ENCODE data around the gene PTPRG. TPM values are rescaled to one million over a fixed set of nuclear protein-coding genes. Genes with fewer than 3 reads are reported as not detected.

PTPRG gene
- polyA plus RNA-seq, 1 donor (not counting 4 experiments of a cell fraction or from before 2014, with no cell fraction given), result 12.1 TPM

- DNase-seq (ENCODE audit: low read depth, low spot score) (no peak), FAIRE-seq (peak; percentile 46)
- Histone ChIP-seq H4K20me1 (ENCODE audit: control insufficient read depth, extremely low read depth, insufficient read depth, low read length) (no peaks in the 10 kb centered on the region), H2AFZ (ENCODE audit: control insufficient read depth, low read length) (no peak overlapping the region), H3K36me3 (ENCODE audit: control insufficient read depth in 2 of 2, extremely low read depth in 1 of 2, insufficient read depth in 2 of 2, low read length in 2 of 2) (no peaks in the 10 kb centered on the region), H3K9me1 (ENCODE audit: control insufficient read depth, extremely low read depth, insufficient read depth, low read length) (no peaks in the 10 kb centered on the region), H3K27me3 (ENCODE audit: control insufficient read depth, extremely low read depth, insufficient read depth, low read length) (no peaks in the 10 kb centered on the region), H3K9ac (ENCODE audit: control insufficient read depth, extremely low read depth, insufficient read depth, low read length) (no peak overlapping the region), H3K27ac (ENCODE audit: control insufficient read depth, insufficient read depth, low read length) (no peak overlapping the region), H3K9me3 (ENCODE audit: control insufficient read depth, low read depth, low read length) (no peaks in the 10 kb centered on the region), H3K79me2 (ENCODE audit: control insufficient read depth, insufficient read depth, low read length) (peaks cover 6% of the 10 kb centered on the region), H3K4me2 (ENCODE audit: control insufficient read depth, extremely low read depth, insufficient read depth, low read depth, low read length) (no peak overlapping the region), H3K4me1 (ENCODE audit: control insufficient read depth, extremely low read depth, insufficient read depth, low read length) (peaks cover 2% of the 10 kb centered on the region), H3K4me3 (ENCODE audit: control insufficient read depth in 2 of 3, extremely low read depth in 1 of 3, insufficient read depth in 2 of 3, low read depth in 1 of 3, low read length in 3 of 3) (no peak overlapping the region)
- TF ChIP-seq EZH2 (IDR thresholded peaks at IDR 0.05; ENCODE audit: low read length) (no peak), CTCF (optimal IDR thresholded peaks at IDR 0.05 in 1 of 3, IDR thresholded peaks at IDR 0.05 in 1 of 3, conservative IDR thresholded peaks at IDR 0.05 in 1 of 3; ENCODE audit: extremely low read depth in 1 of 3, insufficient read depth in 2 of 3, low read length in 3 of 3) (no peak)
- dilution Hi-C loops (cut with MboI; ENCODE audit: extremely low pct_ligation_motif_present, low sequenced_read_pairs), result no loop called here
Measured at GRCh38 chr3:61650276-61650675, 88.9 kb downstream of the PTPRG start.

- FAIRE-seq, result no peak
- H4K20me1 ChIP-seq (ENCODE audit: control insufficient read depth, extremely low read depth, insufficient read depth, low read length), result no peaks in the 10 kb centered on the region
Measured at GRCh38 chr3:61650719-61651410, 89.5 kb downstream of the PTPRG start.

More at GRCh38 chr3:61650719-61651410, 89.5 kb downstream of the PTPRG start:
- Histone ChIP-seq H3K9me1 (ENCODE audit: control insufficient read depth, extremely low read depth, insufficient read depth, low read length) (no peaks in the 10 kb centered on the region), H3K9me3 (ENCODE audit: control insufficient read depth, low read depth, low read length) (no peaks in the 10 kb centered on the region), H3K4me2 (ENCODE audit: control insufficient read depth, extremely low read depth, insufficient read depth, low read depth, low read length) (no peak overlapping the region), H3K27ac (ENCODE audit: control insufficient read depth, insufficient read depth, low read length) (no peak overlapping the region), H3K9ac (ENCODE audit: control insufficient read depth, extremely low read depth, insufficient read depth, low read length) (no peak overlapping the region), H3K4me1 (ENCODE audit: control insufficient read depth, extremely low read depth, insufficient read depth, low read length) (peaks cover 2% of the 10 kb centered on the region), H3K36me3 (ENCODE audit: control insufficient read depth in 2 of 2, extremely low read depth in 1 of 2, insufficient read depth in 2 of 2, low read length in 2 of 2) (no peaks in the 10 kb centered on the region), H2AFZ (ENCODE audit: control insufficient read depth, low read length) (no peak overlapping the region), H3K27me3 (ENCODE audit: control insufficient read depth, extremely low read depth, insufficient read depth, low read length) (no peaks in the 10 kb centered on the region), H3K4me3 (ENCODE audit: control insufficient read depth in 2 of 3, extremely low read depth in 1 of 3, insufficient read depth in 2 of 3, low read depth in 1 of 3, low read length in 3 of 3) (no peak overlapping the region), H3K79me2 (ENCODE audit: control insufficient read depth, insufficient read depth, low read length) (peaks cover 4% of the 10 kb centered on the region)
- dilution Hi-C loops (cut with MboI; ENCODE audit: extremely low pct_ligation_motif_present, low sequenced_read_pairs), result no loop called here
- DNase-seq (ENCODE audit: low read depth, low spot score), result no peak
- TF ChIP-seq CTCF (optimal IDR thresholded peaks at IDR 0.05 in 1 of 3, IDR thresholded peaks at IDR 0.05 in 1 of 3, conservative IDR thresholded peaks at IDR 0.05 in 1 of 3; ENCODE audit: extremely low read depth in 1 of 3, insufficient read depth in 2 of 3, low read length in 3 of 3), result no peak
- no peak for TF ChIP-seq EZH2 (IDR thresholded peaks at IDR 0.05; ENCODE audit: low read length)

Measured in keratinocyte (primary cell).